Astrocyte (in vitro differentiated cells and primary cell): ENCODE data around the gene AAMDC. TPM values are rescaled to one million over a fixed set of nuclear protein-coding genes. Genes with fewer than 3 reads are reported as not detected.

Experiments used
- DNase-seq: peaks from one replicate; pipeline ENCODE4 v3.0.0-alpha.2; 2010; ENCODE audit warnings: low read depth
- FAIRE-seq: peaks from 2 replicates; lab custom pipeline; 2011; peaks lifted over from hg19 to GRCh38; lab: Jason Lieb, UNC
- H2AFZ ChIP-seq: 2 replicates; pipeline ENCODE4 v1.6.0; 2012; ENCODE audit warnings: low read depth, low read length, inconsistent platforms
- H3K27ac ChIP-seq: 2 replicates; pipeline ENCODE4 v1.5.1; 2011; ENCODE audit warnings: low read depth, low read length, inconsistent platforms
- H3K27me3 ChIP-seq: 2 replicates; pipeline ENCODE4 v1.6.0; 2011; ENCODE audit warnings: low read length, inconsistent platforms; ENCODE audit not compliant: insufficient read depth
- H3K36me3 ChIP-seq: 2 replicates; pipeline ENCODE4 v1.5.1; 2011; ENCODE audit warnings: low read length, inconsistent platforms; ENCODE audit not compliant: insufficient read depth
- H3K4me1 ChIP-seq: 2 replicates; pipeline ENCODE4 v1.5.1; 2011; ENCODE audit warnings: low read length, inconsistent platforms; ENCODE audit not compliant: insufficient read depth
- H3K4me2 ChIP-seq: 2 replicates; pipeline ENCODE4 v1.6.0; 2012; ENCODE audit warnings: low read length, inconsistent platforms
- H3K4me3 ChIP-seq: 2 replicates; pipeline ENCODE4 v1.5.1; 2011; ENCODE audit warnings: low read depth, mild to moderate bottlenecking, low read length, inconsistent platforms; ENCODE audit not compliant: insufficient read depth
- H3K79me2 ChIP-seq: 2 replicates; pipeline ENCODE4 v1.6.0; 2012; ENCODE audit warnings: mild to moderate bottlenecking, low read length, inconsistent platforms; ENCODE audit not compliant: insufficient read depth
- H3K9ac ChIP-seq: 2 replicates; pipeline ENCODE4 v1.6.0; 2012; ENCODE audit warnings: mild to moderate bottlenecking, low read length, inconsistent platforms
- H3K9me3 ChIP-seq: 2 replicates; pipeline ENCODE4 v1.5.1; 2012; ENCODE audit warnings: low read depth, mild to moderate bottlenecking, low read length, inconsistent platforms; ENCODE audit not compliant: insufficient read depth
- H4K20me1 ChIP-seq: 2 replicates; pipeline ENCODE4 v1.6.0; 2012; ENCODE audit warnings: low read length, inconsistent platforms; ENCODE audit not compliant: insufficient read depth
- H3K27ac Mint-ChIP-seq: one replicate; pipeline ENCODE4 v1.8.0; 2021; ENCODE audit warnings: mild to moderate bottlenecking, mixed read lengths; ENCODE audit not compliant: unreplicated experiment
- H3K27me3 Mint-ChIP-seq: one replicate; pipeline ENCODE4 v1.8.0; 2021; ENCODE audit warnings: low read depth, mixed read lengths; ENCODE audit not compliant: unreplicated experiment
- H3K36me3 Mint-ChIP-seq: one replicate; pipeline ENCODE4 v1.8.0; 2021; ENCODE audit warnings: low read depth, mixed read lengths; ENCODE audit not compliant: unreplicated experiment
- H3K4me1 Mint-ChIP-seq: one replicate; pipeline ENCODE4 v1.8.0; 2021; ENCODE audit warnings: low read depth, mixed read lengths; ENCODE audit not compliant: unreplicated experiment
- H3K4me3 Mint-ChIP-seq: one replicate; pipeline ENCODE4 v1.8.0; 2021; ENCODE audit warnings: mild to moderate bottlenecking, moderate library complexity, mixed read lengths; ENCODE audit not compliant: unreplicated experiment
- H3K9me3 Mint-ChIP-seq: one replicate; pipeline ENCODE4 v1.8.0; 2021; ENCODE audit warnings: mild to moderate bottlenecking, mixed read lengths; ENCODE audit not compliant: unreplicated experiment
- CTCF ChIP-seq: IDR thresholded peaks from 2 replicates; pipeline ENCODE4 v1.5.1; 2011; ENCODE audit warnings: low read depth, mild to moderate bottlenecking, inconsistent platforms, low read length, moderate library complexity; ENCODE audit not compliant: insufficient read depth
- EZH2 ChIP-seq: IDR thresholded peaks from 2 replicates; pipeline ENCODE4 v1.6.1; 2012; ENCODE audit warnings: mild to moderate bottlenecking, low read length, inconsistent platforms; ENCODE audit not compliant: insufficient read depth
- total RNA-seq: library from RNA; stranded (reverse); gene quantifications from 2 replicates; pipeline ENCODE4 v1.2.1, GENCODE V29; 2021

Gene AAMDC
- total RNA-seq, 1 donor from 2014 or later, result 53.1 TPM

DNA sequence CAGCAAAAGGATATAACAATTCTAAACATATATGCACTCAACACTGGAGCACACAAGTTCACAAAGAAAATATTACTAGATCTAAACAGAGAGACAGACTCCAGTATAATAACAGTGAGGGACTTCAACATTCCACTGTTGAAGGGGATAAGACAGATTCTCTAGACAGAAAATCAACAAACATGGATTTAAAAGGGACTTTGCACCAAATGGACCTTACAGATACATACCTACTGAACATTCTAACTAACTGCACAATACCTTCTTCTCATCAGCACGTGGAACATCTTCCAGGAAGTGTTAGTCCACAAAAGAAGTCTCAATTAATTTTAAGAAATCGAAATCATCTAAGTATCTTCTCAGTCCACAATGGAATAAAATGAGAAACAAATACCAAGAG lies 27.0 kb upstream of the AAMDC start:
- peaks cover 98% of the 10 kb centered on the region for H4K20me1 ChIP-seq
- Mint-ChIP-seq H3K9me3 (peaks cover 4% of the 10 kb centered on the region), H3K27me3 (no peaks in the 10 kb centered on the region), H3K4me3 (no peak overlapping the region), H3K36me3 (peaks cover 26% of the 10 kb centered on the region), H3K4me1 (peaks cover 10% of the 10 kb centered on the region), H3K27ac (no peak overlapping the region)
- no peaks in the 10 kb centered on the region for H3K36me3 ChIP-seq
- H3K9me3 ChIP-seq, result no peaks in the 10 kb centered on the region
- H2AFZ ChIP-seq, result no peak overlapping the region
- H3K79me2 ChIP-seq, result peaks cover 100% of the 10 kb centered on the region
- H3K4me3 ChIP-seq, result no peak overlapping the region
- no peak overlapping the region for H3K27ac ChIP-seq
- no peak for FAIRE-seq
- H3K9ac ChIP-seq, result no peak overlapping the region
- no peak for TF ChIP-seq CTCF
- TF ChIP-seq EZH2, result no peak
- DNase-seq, result no peak
- H3K27me3 ChIP-seq, result no peaks in the 10 kb centered on the region
- no peaks in the 10 kb centered on the region for H3K4me1 ChIP-seq
- H3K4me2 ChIP-seq, result no peak overlapping the region

- Mint-ChIP-seq H3K36me3 (peaks cover 15% of the 10 kb centered on the region), H3K9me3 (no peaks in the 10 kb centered on the region), H3K4me1 (peaks cover 16% of the 10 kb centered on the region), H3K27me3 (no peaks in the 10 kb centered on the region), H3K27ac (no peak overlapping the region), H3K4me3 (no peak overlapping the region)
- TF ChIP-seq EZH2 (no peak), CTCF (no peak)
- peaks cover 97% of the 10 kb centered on the region for H4K20me1 ChIP-seq
- H3K4me3 ChIP-seq, result no peak overlapping the region
- no peaks in the 10 kb centered on the region for H3K4me1 ChIP-seq
- DNase-seq (no peak), FAIRE-seq (no peak)
- no peak overlapping the region for H3K9ac ChIP-seq
- peaks cover 100% of the 10 kb centered on the region for H3K79me2 ChIP-seq
- H3K9me3 ChIP-seq, result no peaks in the 10 kb centered on the region
- H3K36me3 ChIP-seq, result no peaks in the 10 kb centered on the region
- no peak overlapping the region for H2AFZ ChIP-seq
- no peak overlapping the region for H3K4me2 ChIP-seq
- H3K27ac ChIP-seq, result no peak overlapping the region
- no peaks in the 10 kb centered on the region for H3K27me3 ChIP-seq
These were observed 21.6 kb upstream of the AAMDC start for GRCh38 chr11:77799338-77799737.

GRCh38 chr11:77800449-77800848 lies 20.5 kb upstream of the AAMDC start:
- Histone ChIP-seq H3K9ac (no peak overlapping the region), H3K4me2 (no peak overlapping the region), H3K36me3 (no peaks in the 10 kb centered on the region), H3K4me3 (no peak overlapping the region), H3K9me3 (no peaks in the 10 kb centered on the region), H3K4me1 (no peaks in the 10 kb centered on the region), H3K79me2 (peaks cover 100% of the 10 kb centered on the region), H3K27ac (no peak overlapping the region), H3K27me3 (no peaks in the 10 kb centered on the region), H4K20me1 (peaks cover 96% of the 10 kb centered on the region), H2AFZ (no peak overlapping the region)
- Mint-ChIP-seq H3K4me1 (peaks cover 10% of the 10 kb centered on the region), H3K36me3 (peaks cover 13% of the 10 kb centered on the region), H3K9me3 (no peaks in the 10 kb centered on the region), H3K27me3 (no peaks in the 10 kb centered on the region), H3K27ac (no peak overlapping the region), H3K4me3 (no peak overlapping the region)
- no peak for FAIRE-seq
- DNase-seq, result no peak
- TF ChIP-seq CTCF, result no peak
